GM12878 (cell line): ENCODE data around the gene REEP2. TPM values are rescaled to one million over a fixed set of nuclear protein-coding genes. Genes with fewer than 3 reads are reported as not detected.

Source experiments
- DPF2 ChIP-seq: fragments of 450-650 bp; IDR thresholded peaks from 2 replicates; pipeline ENCODE4 v1.6.1; 2017; ENCODE audit warnings: mild to moderate bottlenecking
- EZH2 ChIP-seq: IDR thresholded peaks from 2 replicates; pipeline ENCODE4 v1.6.1; 2012; ENCODE audit warnings: low read depth, mild to moderate bottlenecking, control low read depth, inconsistent platforms, low read length, borderline replicate concordance; ENCODE audit not compliant: control insufficient read depth
- NR2F1 ChIP-seq: fragments of 450-650 bp; conservative IDR thresholded peaks from 2 replicates; pipeline ENCODE4 v1.6.1; 2017; ENCODE audit warnings: mild to moderate bottlenecking
- POLR2AphosphoS2 ChIP-seq: IDR thresholded peaks from 2 replicates; pipeline ENCODE4 v1.6.1; 2011; ENCODE audit warnings: low read depth, mild to moderate bottlenecking, low read length, improper control_type of control experiment, moderate library complexity
- SIN3A ChIP-seq: IDR thresholded peaks from 2 replicates; pipeline ENCODE4 v1.6.1; 2012; ENCODE audit warnings: low read depth, low read length, improper control_type of control experiment
- SMAD1 ChIP-seq: fragments of 450-650 bp; IDR thresholded peaks from 2 replicates; pipeline ENCODE4 v1.6.1; 2018; ENCODE audit warnings: mild to moderate bottlenecking, low read depth; ENCODE audit not compliant: partially characterized antibody
- SREBF2 ChIP-seq: IDR thresholded peaks from 2 replicates; pipeline ENCODE4 v1.6.1; 2012; ENCODE audit warnings: mild to moderate bottlenecking, low read length
- YBX1 ChIP-seq: fragments of 450-650 bp; IDR thresholded peaks from 2 replicates; pipeline ENCODE4 v1.6.1; 2016; ENCODE audit warnings: antibody characterized with exemption
- polyA plus RNA-seq, 11 experiments: library from polyadenylated mRNA; depleted of rRNA in 4 of 11; unstranded in 6 of 11; stranded (reverse) in 5 of 11; fragments of >200 nt; fragmentation: Nextera tagmentation in 4 of 11; fragmentation: Illumina TruSeq in 1 of 11; extraction: Ambion mirVana in 4 of 11; extraction: Trizol in 1 of 11; gene quantifications; 1 replicate in 1 of 11; 2 replicates in 10 of 11; pipeline versions ENCODE4 v1.2.1 to v1.2.3, GENCODE V29; 2011 to 2016; ENCODE audit warnings: inconsistent platforms in 2 of 11, missing spikeins in 2 of 11, low read depth in 1 of 11
- total RNA-seq, 4 experiments: library from RNA; depleted of rRNA in 3 of 4; stranded (reverse); fragments of >200 nt in 3 of 4; fragmentation: Illumina TruSeq in 1 of 4; extraction: Trizol in 1 of 4; gene quantifications; 2 replicates each; pipeline versions ENCODE4 v1.2.1 to v1.2.3, GENCODE V29; 2013 to 2021
- TF ChIP-seq, protein P1 (sequence below): fragments of 450-650 bp; IDR thresholded peaks from 2 replicates; pipeline ENCODE4 v1.6.1; 2017; ENCODE audit warnings: mild to moderate bottlenecking, moderate library complexity
- TF ChIP-seq, protein P2 (sequence below): fragments of 450-650 bp; IDR thresholded peaks from 2 replicates; pipeline ENCODE4 v1.6.1; 2017; ENCODE audit warnings: antibody characterized with exemption, mild to moderate bottlenecking, moderate library complexity
- TF ChIP-seq, protein P3 (sequence below): fragments of 450-650 bp; formaldehyde crosslinking; IDR thresholded peaks from 2 replicates; pipeline ENCODE4 v1.5.0; 2022; ENCODE audit warnings: mild to moderate bottlenecking, missing genetic modification characterization
- TF ChIP-seq, protein P4 (sequence below): fragments of 150-350 bp; IDR thresholded peaks from 2 replicates; pipeline ENCODE4 v1.6.1; 2016; ENCODE audit warnings: low read depth, low read length
- TF ChIP-seq, protein P5 (sequence below): fragments of 450-650 bp; IDR thresholded peaks from 2 replicates; pipeline ENCODE4 v1.6.1; 2016; ENCODE audit warnings: mild to moderate bottlenecking

Gene REEP2
- total and polyA plus RNA-seq, 10 of the 15 experiments (the other 5 are each of a cell fraction or from before 2014, with no cell fraction given), result 0.10 to 3.1 (median 2.0) TPM

DNA sequence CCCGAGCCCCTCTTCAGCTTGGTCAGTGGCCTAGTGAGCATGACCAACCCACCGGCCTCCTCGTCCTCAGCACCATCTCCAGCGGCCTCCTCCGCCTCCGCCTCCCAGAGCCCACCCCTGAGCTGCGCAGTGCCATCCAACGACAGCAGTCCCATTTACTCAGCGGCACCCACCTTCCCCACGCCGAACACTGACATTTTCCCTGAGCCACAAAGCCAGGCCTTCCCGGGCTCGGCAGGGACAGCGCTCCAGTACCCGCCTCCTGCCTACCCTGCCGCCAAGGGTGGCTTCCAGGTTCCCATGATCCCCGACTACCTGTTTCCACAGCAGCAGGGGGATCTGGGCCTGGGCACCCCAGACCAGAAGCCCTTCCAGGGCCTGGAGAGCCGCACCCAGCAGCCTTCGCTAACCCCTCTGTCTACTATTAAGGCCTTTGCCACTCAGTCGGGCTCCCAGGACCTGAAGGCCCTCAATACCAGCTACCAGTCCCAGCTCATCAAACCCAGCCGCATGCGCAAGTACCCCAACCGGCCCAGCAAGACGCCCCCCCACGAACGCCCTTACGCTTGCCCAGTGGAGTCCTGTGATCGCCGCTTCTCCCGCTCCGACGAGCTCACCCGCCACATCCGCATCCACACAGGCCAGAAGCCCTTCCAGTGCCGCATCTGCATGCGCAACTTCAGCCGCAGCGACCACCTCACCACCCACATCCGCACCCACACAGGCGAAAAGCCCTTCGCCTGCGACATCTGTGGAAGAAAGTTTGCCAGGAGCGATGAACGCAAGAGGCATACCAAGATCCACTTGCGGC lies 28.2 kb downstream of the REEP2 start (continued):
- TF ChIP-seq, protein P1, sequence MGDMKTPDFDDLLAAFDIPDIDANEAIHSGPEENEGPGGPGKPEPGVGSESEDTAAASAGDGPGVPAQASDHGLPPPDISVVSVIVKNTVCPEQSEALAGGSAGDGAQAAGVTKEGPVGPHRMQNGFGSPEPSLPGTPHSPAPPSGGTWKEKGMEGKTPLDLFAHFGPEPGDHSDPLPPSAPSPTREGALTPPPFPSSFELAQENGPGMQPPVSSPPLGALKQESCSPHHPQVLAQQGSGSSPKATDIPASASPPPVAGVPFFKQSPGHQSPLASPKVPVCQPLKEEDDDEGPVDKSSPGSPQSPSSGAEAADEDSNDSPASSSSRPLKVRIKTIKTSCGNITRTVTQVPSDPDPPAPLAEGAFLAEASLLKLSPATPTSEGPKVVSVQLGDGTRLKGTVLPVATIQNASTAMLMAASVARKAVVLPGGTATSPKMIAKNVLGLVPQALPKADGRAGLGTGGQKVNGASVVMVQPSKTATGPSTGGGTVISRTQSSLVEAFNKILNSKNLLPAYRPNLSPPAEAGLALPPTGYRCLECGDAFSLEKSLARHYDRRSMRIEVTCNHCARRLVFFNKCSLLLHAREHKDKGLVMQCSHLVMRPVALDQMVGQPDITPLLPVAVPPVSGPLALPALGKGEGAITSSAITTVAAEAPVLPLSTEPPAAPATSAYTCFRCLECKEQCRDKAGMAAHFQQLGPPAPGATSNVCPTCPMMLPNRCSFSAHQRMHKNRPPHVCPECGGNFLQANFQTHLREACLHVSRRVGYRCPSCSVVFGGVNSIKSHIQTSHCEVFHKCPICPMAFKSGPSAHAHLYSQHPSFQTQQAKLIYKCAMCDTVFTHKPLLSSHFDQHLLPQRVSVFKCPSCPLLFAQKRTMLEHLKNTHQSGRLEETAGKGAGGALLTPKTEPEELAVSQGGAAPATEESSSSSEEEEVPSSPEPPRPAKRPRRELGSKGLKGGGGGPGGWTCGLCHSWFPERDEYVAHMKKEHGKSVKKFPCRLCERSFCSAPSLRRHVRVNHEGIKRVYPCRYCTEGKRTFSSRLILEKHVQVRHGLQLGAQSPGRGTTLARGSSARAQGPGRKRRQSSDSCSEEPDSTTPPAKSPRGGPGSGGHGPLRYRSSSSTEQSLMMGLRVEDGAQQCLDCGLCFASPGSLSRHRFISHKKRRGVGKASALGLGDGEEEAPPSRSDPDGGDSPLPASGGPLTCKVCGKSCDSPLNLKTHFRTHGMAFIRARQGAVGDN, result no peak
- TF ChIP-seq SIN3A (no peak), EZH2 (no peak), SREBF2 (no peak), POLR2AphosphoS2 (0 out of 2 replicates have a peak, but pooled peaks have one; percentile 53), SMAD1 (peak; percentile 74), DPF2 (no peak), YBX1 (no peak), NR2F1 (no peak)
- TF ChIP-seq, protein P2, sequence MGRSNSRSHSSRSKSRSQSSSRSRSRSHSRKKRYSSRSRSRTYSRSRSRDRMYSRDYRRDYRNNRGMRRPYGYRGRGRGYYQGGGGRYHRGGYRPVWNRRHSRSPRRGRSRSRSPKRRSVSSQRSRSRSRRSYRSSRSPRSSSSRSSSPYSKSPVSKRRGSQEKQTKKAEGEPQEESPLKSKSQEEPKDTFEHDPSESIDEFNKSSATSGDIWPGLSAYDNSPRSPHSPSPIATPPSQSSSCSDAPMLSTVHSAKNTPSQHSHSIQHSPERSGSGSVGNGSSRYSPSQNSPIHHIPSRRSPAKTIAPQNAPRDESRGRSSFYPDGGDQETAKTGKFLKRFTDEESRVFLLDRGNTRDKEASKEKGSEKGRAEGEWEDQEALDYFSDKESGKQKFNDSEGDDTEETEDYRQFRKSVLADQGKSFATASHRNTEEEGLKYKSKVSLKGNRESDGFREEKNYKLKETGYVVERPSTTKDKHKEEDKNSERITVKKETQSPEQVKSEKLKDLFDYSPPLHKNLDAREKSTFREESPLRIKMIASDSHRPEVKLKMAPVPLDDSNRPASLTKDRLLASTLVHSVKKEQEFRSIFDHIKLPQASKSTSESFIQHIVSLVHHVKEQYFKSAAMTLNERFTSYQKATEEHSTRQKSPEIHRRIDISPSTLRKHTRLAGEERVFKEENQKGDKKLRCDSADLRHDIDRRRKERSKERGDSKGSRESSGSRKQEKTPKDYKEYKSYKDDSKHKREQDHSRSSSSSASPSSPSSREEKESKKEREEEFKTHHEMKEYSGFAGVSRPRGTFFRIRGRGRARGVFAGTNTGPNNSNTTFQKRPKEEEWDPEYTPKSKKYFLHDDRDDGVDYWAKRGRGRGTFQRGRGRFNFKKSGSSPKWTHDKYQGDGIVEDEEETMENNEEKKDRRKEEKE, result no peak
- TF ChIP-seq, protein P3, sequence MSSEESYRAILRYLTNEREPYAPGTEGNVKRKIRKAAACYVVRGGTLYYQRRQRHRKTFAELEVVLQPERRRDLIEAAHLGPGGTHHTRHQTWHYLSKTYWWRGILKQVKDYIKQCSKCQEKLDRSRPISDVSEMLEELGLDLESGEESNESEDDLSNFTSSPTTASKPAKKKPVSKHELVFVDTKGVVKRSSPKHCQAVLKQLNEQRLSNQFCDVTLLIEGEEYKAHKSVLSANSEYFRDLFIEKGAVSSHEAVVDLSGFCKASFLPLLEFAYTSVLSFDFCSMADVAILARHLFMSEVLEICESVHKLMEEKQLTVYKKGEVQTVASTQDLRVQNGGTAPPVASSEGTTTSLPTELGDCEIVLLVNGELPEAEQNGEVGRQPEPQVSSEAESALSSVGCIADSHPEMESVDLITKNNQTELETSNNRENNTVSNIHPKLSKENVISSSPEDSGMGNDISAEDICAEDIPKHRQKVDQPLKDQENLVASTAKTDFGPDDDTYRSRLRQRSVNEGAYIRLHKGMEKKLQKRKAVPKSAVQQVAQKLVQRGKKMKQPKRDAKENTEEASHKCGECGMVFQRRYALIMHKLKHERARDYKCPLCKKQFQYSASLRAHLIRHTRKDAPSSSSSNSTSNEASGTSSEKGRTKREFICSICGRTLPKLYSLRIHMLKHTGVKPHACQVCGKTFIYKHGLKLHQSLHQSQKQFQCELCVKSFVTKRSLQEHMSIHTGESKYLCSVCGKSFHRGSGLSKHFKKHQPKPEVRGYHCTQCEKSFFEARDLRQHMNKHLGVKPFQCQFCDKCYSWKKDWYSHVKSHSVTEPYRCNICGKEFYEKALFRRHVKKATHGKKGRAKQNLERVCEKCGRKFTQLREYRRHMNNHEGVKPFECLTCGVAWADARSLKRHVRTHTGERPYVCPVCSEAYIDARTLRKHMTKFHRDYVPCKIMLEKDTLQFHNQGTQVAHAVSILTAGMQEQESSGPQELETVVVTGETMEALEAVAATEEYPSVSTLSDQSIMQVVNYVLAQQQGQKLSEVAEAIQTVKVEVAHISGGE (CRISPR knock-in tag), result no peak
- TF ChIP-seq, protein P4, sequence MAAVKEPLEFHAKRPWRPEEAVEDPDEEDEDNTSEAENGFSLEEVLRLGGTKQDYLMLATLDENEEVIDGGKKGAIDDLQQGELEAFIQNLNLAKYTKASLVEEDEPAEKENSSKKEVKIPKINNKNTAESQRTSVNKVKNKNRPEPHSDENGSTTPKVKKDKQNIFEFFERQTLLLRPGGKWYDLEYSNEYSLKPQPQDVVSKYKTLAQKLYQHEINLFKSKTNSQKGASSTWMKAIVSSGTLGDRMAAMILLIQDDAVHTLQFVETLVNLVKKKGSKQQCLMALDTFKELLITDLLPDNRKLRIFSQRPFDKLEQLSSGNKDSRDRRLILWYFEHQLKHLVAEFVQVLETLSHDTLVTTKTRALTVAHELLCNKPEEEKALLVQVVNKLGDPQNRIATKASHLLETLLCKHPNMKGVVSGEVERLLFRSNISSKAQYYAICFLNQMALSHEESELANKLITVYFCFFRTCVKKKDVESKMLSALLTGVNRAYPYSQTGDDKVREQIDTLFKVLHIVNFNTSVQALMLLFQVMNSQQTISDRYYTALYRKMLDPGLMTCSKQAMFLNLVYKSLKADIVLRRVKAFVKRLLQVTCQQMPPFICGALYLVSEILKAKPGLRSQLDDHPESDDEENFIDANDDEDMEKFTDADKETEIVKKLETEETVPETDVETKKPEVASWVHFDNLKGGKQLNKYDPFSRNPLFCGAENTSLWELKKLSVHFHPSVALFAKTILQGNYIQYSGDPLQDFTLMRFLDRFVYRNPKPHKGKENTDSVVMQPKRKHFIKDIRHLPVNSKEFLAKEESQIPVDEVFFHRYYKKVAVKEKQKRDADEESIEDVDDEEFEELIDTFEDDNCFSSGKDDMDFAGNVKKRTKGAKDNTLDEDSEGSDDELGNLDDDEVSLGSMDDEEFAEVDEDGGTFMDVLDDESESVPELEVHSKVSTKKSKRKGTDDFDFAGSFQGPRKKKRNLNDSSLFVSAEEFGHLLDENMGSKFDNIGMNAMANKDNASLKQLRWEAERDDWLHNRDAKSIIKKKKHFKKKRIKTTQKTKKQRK, result no peak
- TF ChIP-seq, protein P5, sequence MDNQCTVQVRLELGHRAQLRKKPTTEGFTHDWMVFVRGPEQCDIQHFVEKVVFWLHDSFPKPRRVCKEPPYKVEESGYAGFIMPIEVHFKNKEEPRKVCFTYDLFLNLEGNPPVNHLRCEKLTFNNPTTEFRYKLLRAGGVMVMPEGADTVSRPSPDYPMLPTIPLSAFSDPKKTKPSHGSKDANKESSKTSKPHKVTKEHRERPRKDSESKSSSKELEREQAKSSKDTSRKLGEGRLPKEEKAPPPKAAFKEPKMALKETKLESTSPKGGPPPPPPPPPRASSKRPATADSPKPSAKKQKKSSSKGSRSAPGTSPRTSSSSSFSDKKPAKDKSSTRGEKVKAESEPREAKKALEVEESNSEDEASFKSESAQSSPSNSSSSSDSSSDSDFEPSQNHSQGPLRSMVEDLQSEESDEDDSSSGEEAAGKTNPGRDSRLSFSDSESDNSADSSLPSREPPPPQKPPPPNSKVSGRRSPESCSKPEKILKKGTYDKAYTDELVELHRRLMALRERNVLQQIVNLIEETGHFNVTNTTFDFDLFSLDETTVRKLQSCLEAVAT, result 0 out of 2 replicates have a peak, but pooled peaks have one; percentile 45
